ENCODE measurements around the gene SIRPG. TPM values are rescaled to one million over a fixed set of nuclear protein-coding genes. Genes with fewer than 3 reads are reported as not detected.

SIRPG gene
- total RNA-seq, 1 experiment from 2014 or later = not detected

DNA sequence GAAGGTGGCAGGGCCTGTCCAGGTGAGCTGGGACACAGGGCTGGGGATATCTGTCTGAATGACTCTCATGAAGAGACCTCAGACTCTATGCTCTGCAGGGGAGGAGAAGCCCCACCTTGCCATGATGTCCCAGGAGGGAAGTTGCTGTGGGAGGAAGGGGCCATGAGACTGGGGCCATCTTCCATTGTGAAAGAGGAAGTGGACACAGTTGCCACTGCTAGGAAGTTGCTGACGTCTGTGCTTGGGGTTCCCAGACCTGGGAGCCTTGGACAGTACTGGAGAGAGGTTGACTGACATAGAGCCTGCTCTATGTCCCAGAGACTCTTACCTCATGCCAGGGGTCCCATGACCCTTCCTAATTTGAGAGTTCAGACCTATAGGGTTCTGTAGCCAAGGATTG lies 62.2 kb downstream of the SIRPG start:
- DNase-seq (ENCODE audit: low spot score) = no peak

DNA sequence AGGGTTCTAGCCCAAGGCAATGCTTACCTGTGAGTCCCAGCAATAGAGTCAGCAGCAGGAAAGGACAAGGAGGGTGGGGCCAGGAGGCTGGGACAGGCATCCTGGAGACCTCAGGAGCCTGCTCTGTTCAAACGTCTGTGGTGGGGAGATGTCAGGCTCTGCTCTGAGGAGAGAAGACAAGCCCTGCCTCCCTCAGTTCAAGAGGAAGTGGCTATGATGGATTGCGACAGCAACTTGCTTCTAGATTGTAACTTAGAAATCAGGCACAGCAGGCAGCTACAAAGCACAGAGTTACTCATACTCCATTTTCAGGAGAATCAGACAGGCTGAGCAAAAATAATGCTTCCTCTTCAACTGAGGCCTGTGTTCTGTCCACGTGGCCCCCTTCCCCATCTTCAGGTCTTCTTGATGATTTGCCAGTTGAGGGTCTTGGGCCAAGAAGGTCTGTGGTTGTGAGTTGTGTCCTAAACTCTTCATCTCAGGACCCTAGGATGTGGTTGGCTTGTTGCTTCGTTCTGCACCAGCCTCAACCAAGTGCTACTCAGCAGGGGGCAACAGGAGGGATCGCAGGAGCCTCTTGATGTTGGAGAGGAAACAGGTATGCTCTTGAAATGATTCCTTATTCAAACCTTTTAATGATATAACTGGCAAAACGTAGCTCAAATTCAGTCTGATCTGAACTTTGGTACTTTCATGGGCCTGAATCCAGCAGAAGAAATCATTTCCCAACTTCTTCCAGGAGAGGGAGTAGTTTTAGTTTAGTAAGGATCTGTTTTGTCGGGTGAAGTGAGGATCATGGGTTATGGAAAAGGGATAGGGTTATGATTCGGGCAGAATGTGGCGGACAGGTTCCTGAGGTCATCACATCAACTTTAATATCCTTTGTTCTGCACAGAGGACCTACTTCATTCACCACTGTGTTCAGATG lies 68.8 kb downstream of the SIRPG start:
- peak; percentile 53 for DNase-seq (ENCODE audit: low spot score)

DNA sequence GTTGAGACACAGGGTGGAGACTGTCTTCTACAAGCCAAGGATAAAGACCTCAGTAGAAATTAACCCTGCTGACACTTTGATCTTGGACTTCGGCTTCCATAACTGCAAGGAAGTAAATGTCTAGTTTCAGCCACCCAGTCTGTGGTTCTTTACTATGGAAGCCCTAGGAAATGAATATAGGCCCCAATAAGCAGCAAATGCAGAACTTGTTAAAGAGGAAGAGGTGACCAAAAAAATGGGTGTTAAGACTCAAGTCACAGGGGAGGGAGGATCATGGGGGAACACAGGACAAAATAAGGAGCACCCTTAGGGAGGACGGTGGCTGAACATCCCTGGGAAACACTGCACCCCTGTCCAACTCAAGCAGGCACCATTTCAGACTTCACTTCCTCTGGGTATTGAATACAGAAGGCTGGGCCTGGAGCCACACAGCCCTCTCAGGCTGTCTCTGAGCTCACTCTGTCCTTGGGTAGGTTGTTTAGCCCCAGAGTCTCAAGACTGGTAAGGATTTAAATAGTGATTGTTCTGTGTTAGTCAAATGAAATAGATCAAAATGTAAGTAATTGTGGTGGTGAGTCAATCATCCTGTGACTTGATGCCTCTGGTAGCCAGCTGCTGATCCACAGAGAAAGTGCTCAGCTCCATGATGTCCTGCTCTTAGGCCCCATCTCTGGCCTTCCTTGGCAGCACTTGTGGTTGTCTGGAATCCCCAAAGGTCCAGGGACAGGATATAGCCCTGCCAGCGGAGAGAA lies 69.6 kb downstream of the SIRPG start:
- no peak for DNase-seq (ENCODE audit: low spot score)

DNA sequence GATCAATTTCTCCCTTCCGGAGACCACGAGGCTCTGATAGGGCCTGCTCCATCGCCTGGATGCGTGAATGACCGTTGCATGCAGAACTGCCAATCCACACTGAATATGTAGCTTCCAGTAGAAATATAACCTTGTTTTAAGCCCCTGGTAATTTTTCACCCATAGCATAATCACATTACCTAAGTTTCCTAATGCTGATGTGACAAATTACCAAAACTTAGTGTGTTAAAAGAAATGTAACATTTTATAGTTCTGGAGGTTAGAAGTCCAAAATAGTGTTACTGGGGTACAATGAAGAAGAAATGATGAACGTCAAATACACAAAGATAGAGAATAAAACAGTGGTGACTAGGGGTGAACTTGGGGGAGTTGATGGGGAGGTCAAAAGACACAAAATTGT lies 78.1 kb downstream of the SIRPG start:
- DNase-seq (ENCODE audit: low spot score) = no peak

Small RNA genes lying within 50 kb of the gene (small RNA-seq; reads per million reads assigned to genes)
- not detected for gene AL109809.3
- gene RN7SL561P = not detected

Other genes starting within 250 kb of the SIRPG start
- gene NSFL1C, start 190.9 kb downstream of the SIRPG start, total RNA-seq (2014; rRNA removed; shearing (Covaris generic)) = 38.6 and 39.9 TPM in 2 replicates
- gene SIRPB2, start 166.4 kb downstream of the SIRPG start, total RNA-seq (2014; rRNA removed; shearing (Covaris generic)) = not detected in 2 replicates
- not detected in 2 replicates for gene SIRPD, start 100.1 kb downstream of the SIRPG start, total RNA-seq (2014; rRNA removed; shearing (Covaris generic))
- 0.47 TPM in 1 of 2 replicates, not detected in the other for gene SIRPB1, start 37.8 kb downstream of the SIRPG start, total RNA-seq (2014; rRNA removed; shearing (Covaris generic))
- 0.13 and 0.53 TPM in 2 replicates for gene SIRPA, start 237.6 kb upstream of the SIRPG start, total RNA-seq (2014; rRNA removed; shearing (Covaris generic))